Measurements from ENCODE around the gene PLAGL1. TPM values are rescaled to one million over a fixed set of nuclear protein-coding genes. Genes with fewer than 3 reads are reported as not detected.

Gene PLAGL1
- total and polyA plus RNA-seq, 2 of the 8 experiments (the other 6 are each of a cell fraction or from before 2014, with no cell fraction given) = 0.94 to 1.1 TPM

DNA sequence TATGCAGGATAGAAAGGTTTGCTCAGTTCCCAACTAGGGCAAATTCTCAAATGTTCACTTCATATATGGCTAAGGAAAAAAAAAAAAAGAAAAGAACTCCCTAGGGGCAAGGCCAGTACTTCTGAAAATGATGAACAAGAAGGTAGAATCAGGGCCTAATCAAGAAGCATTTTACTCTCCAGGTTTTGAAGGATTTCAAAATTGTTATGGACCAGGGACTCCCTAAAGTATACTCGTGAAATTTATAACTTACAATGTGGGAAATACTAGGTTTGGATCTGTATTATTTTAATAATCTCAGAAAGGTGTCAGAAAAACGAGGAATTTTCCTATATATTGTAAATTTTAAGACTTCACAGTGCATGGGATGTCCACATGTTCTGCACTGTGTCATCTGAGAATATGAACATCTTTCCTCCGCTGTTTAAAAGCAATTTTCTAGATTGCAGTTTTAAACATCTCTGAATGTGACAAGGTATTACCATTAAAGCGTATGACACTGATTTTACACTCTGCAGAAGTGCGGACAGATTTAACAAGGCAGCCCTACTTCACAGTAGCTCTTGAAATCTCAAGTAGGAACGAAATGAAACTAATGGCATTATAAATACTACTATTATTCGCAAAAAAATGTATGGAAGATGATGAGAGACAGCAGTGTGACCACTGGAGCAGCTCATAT lies 14.0 kb downstream of the PLAGL1 start (continued):
- TF ChIP-seq, protein P1, sequence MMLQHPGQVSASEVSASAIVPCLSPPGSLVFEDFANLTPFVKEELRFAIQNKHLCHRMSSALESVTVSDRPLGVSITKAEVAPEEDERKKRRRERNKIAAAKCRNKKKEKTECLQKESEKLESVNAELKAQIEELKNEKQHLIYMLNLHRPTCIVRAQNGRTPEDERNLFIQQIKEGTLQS (IDR thresholded peaks at IDR 0.05; ENCODE audit: insufficient read depth, low read depth, low read length) = no peak
- TF ChIP-seq, protein P2, sequence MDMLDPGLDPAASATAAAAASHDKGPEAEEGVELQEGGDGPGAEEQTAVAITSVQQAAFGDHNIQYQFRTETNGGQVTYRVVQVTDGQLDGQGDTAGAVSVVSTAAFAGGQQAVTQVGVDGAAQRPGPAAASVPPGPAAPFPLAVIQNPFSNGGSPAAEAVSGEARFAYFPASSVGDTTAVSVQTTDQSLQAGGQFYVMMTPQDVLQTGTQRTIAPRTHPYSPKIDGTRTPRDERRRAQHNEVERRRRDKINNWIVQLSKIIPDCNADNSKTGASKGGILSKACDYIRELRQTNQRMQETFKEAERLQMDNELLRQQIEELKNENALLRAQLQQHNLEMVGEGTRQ (IDR thresholded peaks at IDR 0.05; ENCODE audit: low read length) = no peak
- TF ChIP-seq YY1 (IDR thresholded peaks at IDR 0.05; ENCODE audit: low read depth, low read length) (no peak), TBP (IDR thresholded peaks at IDR 0.05; ENCODE audit: low read depth, low read length) (no peak), SRF (IDR thresholded peaks at IDR 0.05; ENCODE audit: low read depth, low read length) (no peak)
